Measurements from ENCODE around the gene RBM7. TPM values are rescaled to one million over a fixed set of nuclear protein-coding genes. Genes with fewer than 3 reads are reported as not detected.

Gene RBM7
- total and polyA plus RNA-seq, 8 donors: 28.7 to 59.7 (median 49.2) TPM

- H3K36me3 ChIP-seq: peaks cover 0 to 43% of the 10 kb centered on the region in 2 donors
- H3K4me1 ChIP-seq: no peaks in the 10 kb centered on the region
- ATAC-seq (no peak), DNase-seq (no peak)
- H3K27me3 ChIP-seq: no peaks in the 10 kb centered on the region
- no peak overlapping the region for H3K4me3 ChIP-seq
- H3K27ac ChIP-seq: no peak overlapping the region
- intact Hi-C loops (cut with DNase I): no loop called here
- H3K9me3 ChIP-seq: no peaks in the 10 kb centered on the region
- TF ChIP-seq, protein P1, sequence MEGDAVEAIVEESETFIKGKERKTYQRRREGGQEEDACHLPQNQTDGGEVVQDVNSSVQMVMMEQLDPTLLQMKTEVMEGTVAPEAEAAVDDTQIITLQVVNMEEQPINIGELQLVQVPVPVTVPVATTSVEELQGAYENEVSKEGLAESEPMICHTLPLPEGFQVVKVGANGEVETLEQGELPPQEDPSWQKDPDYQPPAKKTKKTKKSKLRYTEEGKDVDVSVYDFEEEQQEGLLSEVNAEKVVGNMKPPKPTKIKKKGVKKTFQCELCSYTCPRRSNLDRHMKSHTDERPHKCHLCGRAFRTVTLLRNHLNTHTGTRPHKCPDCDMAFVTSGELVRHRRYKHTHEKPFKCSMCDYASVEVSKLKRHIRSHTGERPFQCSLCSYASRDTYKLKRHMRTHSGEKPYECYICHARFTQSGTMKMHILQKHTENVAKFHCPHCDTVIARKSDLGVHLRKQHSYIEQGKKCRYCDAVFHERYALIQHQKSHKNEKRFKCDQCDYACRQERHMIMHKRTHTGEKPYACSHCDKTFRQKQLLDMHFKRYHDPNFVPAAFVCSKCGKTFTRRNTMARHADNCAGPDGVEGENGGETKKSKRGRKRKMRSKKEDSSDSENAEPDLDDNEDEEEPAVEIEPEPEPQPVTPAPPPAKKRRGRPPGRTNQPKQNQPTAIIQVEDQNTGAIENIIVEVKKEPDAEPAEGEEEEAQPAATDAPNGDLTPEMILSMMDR (IDR thresholded peaks at IDR 0.05): no peak
Measured at GRCh38 chr11:114447892-114448291, 47.4 kb downstream of the RBM7 start.

DNA sequence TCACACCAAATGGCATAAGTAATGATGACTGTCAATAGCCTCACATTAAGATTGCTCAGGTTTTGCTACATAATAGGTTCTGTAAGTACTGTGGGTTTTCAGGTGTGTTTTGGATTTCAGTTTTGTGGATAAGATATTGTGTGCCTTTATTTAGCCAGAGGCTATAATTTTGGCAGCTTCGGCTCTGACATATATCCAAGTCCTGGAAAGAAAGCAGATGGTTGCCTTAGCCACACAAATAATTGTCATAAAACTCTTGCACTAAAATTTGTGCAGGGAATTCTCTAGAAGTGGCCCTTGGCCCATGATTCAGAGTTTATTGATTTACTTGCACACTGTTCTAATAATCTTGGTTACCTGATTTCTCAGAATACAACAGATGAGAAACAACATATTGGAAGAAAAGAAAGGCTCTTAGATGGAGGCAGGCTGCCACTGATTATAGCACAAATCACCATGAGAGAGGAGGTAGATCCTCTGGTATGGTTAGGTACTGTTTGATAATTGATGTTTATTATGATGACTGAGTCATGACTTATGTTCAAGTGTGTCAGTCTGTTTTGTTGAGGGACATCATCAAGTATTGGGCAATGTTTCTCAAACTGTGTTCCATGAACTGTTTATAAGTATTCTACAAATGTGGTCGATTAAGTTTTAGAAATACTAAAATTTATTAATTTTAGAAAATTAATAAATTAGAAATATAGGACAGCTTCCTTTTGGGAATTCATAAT is 48.5 kb downstream of the RBM7 start:
- DNase-seq: no peak
- ATAC-seq: no peak
- intact Hi-C loops (cut with DNase I): no loop called here
- Histone ChIP-seq H3K27me3 (no peaks in the 10 kb centered on the region), H3K9me3 (no peaks in the 10 kb centered on the region), H3K4me3 (no peak overlapping the region), H3K4me1 (no peaks in the 10 kb centered on the region), H3K27ac (no peak overlapping the region), H3K36me3 (peaks cover 0 to 48% of the 10 kb centered on the region in 2 donors)
- TF ChIP-seq, protein P1 (IDR thresholded peaks at IDR 0.05): no peak

GRCh38 chr11:114449845-114450244 is 49.4 kb downstream of the RBM7 start:
- no peaks in the 10 kb centered on the region for H3K27me3 ChIP-seq
- no peak overlapping the region for H3K27ac ChIP-seq
- DNase-seq (no peak), ATAC-seq (no peak)
- intact Hi-C loops (cut with DNase I): no loop called here
- TF ChIP-seq, protein P1 (IDR thresholded peaks at IDR 0.05): no peak
- H3K4me1 ChIP-seq: no peaks in the 10 kb centered on the region
- no peaks in the 10 kb centered on the region for H3K9me3 ChIP-seq
- H3K4me3 ChIP-seq: no peak overlapping the region
- H3K36me3 ChIP-seq: peaks cover 0 to 41% of the 10 kb centered on the region in 2 donors

- H3K4me1 ChIP-seq: no peaks in the 10 kb centered on the region
- no peaks in the 10 kb centered on the region for H3K27me3 ChIP-seq
- no peak for ATAC-seq
- no peak for DNase-seq
- H3K4me3 ChIP-seq: no peak overlapping the region
- H3K36me3 ChIP-seq: peaks cover 0 to 36% of the 10 kb centered on the region in 2 donors
- intact Hi-C loops (cut with DNase I): no loop called here
- H3K9me3 ChIP-seq: no peaks in the 10 kb centered on the region
- H3K27ac ChIP-seq: no peak overlapping the region
- TF ChIP-seq, protein P1 (IDR thresholded peaks at IDR 0.05): no peak
Measured at GRCh38 chr11:114452399-114452798, 51.9 kb downstream of the RBM7 start.

Other genes with a start within 250 kb of the RBM7 start
- gene NNMT, start 104.3 kb upstream of the RBM7 start, total RNA-seq: 100 to 1,000 TPM; 165 to 244 TPM
- 1 to 10 TPM; 1.2 to 2.0 (median 1.8) TPM for gene NNMT, start 104.3 kb upstream of the RBM7 start, polyA plus RNA-seq (ENCODE audit: insufficient read length in 6 of 6)
- gene C11orf71, start 155 bp upstream of the RBM7 start, total RNA-seq: 1 to 10 TPM; 6.5 to 8.8 TPM
- 10 to 100 TPM in 3 of 6 donors, 1 to 10 TPM in 3; 8.8 to 11.3 (median 10.0) TPM for gene C11orf71, start 155 bp upstream of the RBM7 start, polyA plus RNA-seq (ENCODE audit: insufficient read length in 6 of 6)
- 10 to 100 TPM; 77.0 to 97.1 TPM for gene REXO2, start 38.8 kb downstream of the RBM7 start, total RNA-seq
- 100 to 1,000 TPM in 1 of 6 donors, 10 to 100 TPM in 5; 72.1 to 101 (median 86.0) TPM for gene REXO2, start 38.8 kb downstream of the RBM7 start, polyA plus RNA-seq (ENCODE audit: insufficient read length in 6 of 6)
- gene NXPE1, start 159.2 kb downstream of the RBM7 start, total RNA-seq: not detected
- gene NXPE1, start 159.2 kb downstream of the RBM7 start, polyA plus RNA-seq (ENCODE audit: insufficient read length in 6 of 6): under 1 TPM in 2 of 6 donors, not detected in 4; 0.08 to 0.15 TPM
- not detected for gene NXPE4, start 195.1 kb downstream of the RBM7 start, total RNA-seq
- under 1 TPM in 1 of 6 donors, not detected in 5; 0.10 TPM for gene NXPE4, start 195.1 kb downstream of the RBM7 start, polyA plus RNA-seq (ENCODE audit: insufficient read length in 6 of 6)